Neural cell (in vitro differentiated cells): ENCODE results near the gene TIPARP. TPM values are rescaled to one million over a fixed set of nuclear protein-coding genes. Genes with fewer than 3 reads are reported as not detected.

Source experiments
- H2AFZ ChIP-seq: fragments of 200-600, 300-800 bp; sonication (generic), shearing (Covaris generic); 2 replicates; pipeline ENCODE4 v1.6.0; 2014; ENCODE audit warnings: low read depth, mild to moderate bottlenecking, antibody characterized with exemption, low read length, moderate library complexity
- H3F3A ChIP-seq: fragments of 200-600 bp; shearing (Covaris generic); 2 replicates; pipeline ENCODE4 v1.6.1; 2016; ENCODE audit warnings: mild to moderate bottlenecking, moderate library complexity, mixed read lengths, antibody characterized with exemption, low read length; ENCODE audit not compliant: insufficient read depth, poor library complexity, severe bottlenecking
- H3K27ac ChIP-seq: fragments of 200-600, 300-800 bp; sonication (generic), shearing (Covaris generic); 2 replicates; pipeline ENCODE4 v1.5.1; 2014; ENCODE audit warnings: mild to moderate bottlenecking, low read length, moderate library complexity
- H3K27me3 ChIP-seq: fragments of 300-800, 200-600 bp; sonication (generic), shearing (Covaris generic); 2 replicates; pipeline ENCODE4 v1.6.0; 2014; ENCODE audit warnings: mild to moderate bottlenecking, low read depth, low read length, moderate library complexity; ENCODE audit not compliant: insufficient read depth
- H3K36me3 ChIP-seq: fragments of 300-800, 200-600 bp; sonication (generic), shearing (Covaris generic); 2 replicates; pipeline ENCODE4 v1.5.1; 2014; ENCODE audit warnings: mild to moderate bottlenecking, antibody characterized with exemption, low read length, moderate library complexity; ENCODE audit not compliant: insufficient read depth
- H3K4me2 ChIP-seq: fragments of 300-800, 200-600 bp; sonication (generic), shearing (Covaris generic); 2 replicates; pipeline ENCODE4 v1.6.0; 2014; ENCODE audit warnings: mild to moderate bottlenecking, low read length
- H3K4me3 ChIP-seq: fragments of 300-800, 200-600 bp; sonication (generic), shearing (Covaris generic); 2 replicates; pipeline ENCODE4 v1.5.1; 2014; ENCODE audit warnings: mild to moderate bottlenecking, low read length, moderate library complexity
- H3K79me2 ChIP-seq: fragments of 200-600 bp; shearing (Covaris generic); replicated peaks from 2 replicates; pipeline ENCODE4 v1.6.0; 2014; ENCODE audit warnings: mild to moderate bottlenecking, low read length, moderate library complexity; ENCODE audit not compliant: insufficient read depth
- H3K9ac ChIP-seq: fragments of 300-800, 200-600 bp; sonication (generic), shearing (Covaris generic); 2 replicates; pipeline ENCODE4 v1.6.1; 2016; ENCODE audit warnings: mild to moderate bottlenecking, low read length, mixed read lengths
- H3K9me2 ChIP-seq: fragments of 200-600 bp; shearing (Covaris generic); 2 replicates; pipeline ENCODE4 v1.6.1; 2016; ENCODE audit warnings: mild to moderate bottlenecking, low read length, mixed read lengths; ENCODE audit not compliant: insufficient read depth
- H3K9me3 ChIP-seq: fragments of 200-600, 300-800 bp; sonication (generic), shearing (Covaris generic); 2 replicates; pipeline ENCODE4 v1.6.1; 2016; ENCODE audit warnings: mild to moderate bottlenecking, mixed run types, low read length, moderate library complexity, mixed read lengths
- H4K20me1 ChIP-seq: fragments of 200-600 bp; shearing (Covaris generic); 2 replicates; pipeline ENCODE4 v1.6.1; 2016; ENCODE audit warnings: mild to moderate bottlenecking, mixed run types; ENCODE audit not compliant: insufficient read depth
- EP300 ChIP-seq: fragments of 450-650 bp; conservative IDR thresholded peaks from 2 replicates; pipeline ENCODE4 v1.6.1; 2014; ENCODE audit warnings: antibody characterized with exemption, mild to moderate bottlenecking, moderate library complexity; ENCODE audit not compliant: poor library complexity, severe bottlenecking
- EZH2 ChIP-seq: fragments of 200-600, 300-800 bp; shearing (Covaris generic), sonication (generic); IDR thresholded peaks from 2 replicates; pipeline ENCODE4 v1.6.1; 2014; ENCODE audit warnings: antibody characterized with exemption, low read length, borderline replicate concordance, mild to moderate bottlenecking; ENCODE audit not compliant: insufficient read depth, poor library complexity, severe bottlenecking
- MXI1 ChIP-seq: fragments of 450-650 bp; conservative IDR thresholded peaks from 2 replicates; pipeline ENCODE4 v1.6.1; 2014; ENCODE audit warnings: antibody characterized with exemption, mild to moderate bottlenecking; ENCODE audit not compliant: poor library complexity, severe bottlenecking
- POLR2AphosphoS5 ChIP-seq: IDR thresholded peaks from 2 replicates; pipeline ENCODE4 v1.6.1; 2012
- RAD21 ChIP-seq: fragments of 450-650 bp; conservative IDR thresholded peaks from 2 replicates; pipeline ENCODE4 v1.6.1; 2014; ENCODE audit warnings: antibody characterized with exemption, mild to moderate bottlenecking, moderate library complexity
- SMC3 ChIP-seq: fragments of 450-650 bp; conservative IDR thresholded peaks from 2 replicates; pipeline ENCODE4 v1.6.1; 2014; ENCODE audit warnings: antibody characterized with exemption, mild to moderate bottlenecking, moderate library complexity; ENCODE audit not compliant: poor library complexity
- TAF1 ChIP-seq: IDR thresholded peaks from 2 replicates; pipeline ENCODE4 v1.6.1; 2012; ENCODE audit warnings: low read depth
- polyA plus RNA-seq: library from polyadenylated mRNA; depleted of rRNA; stranded (reverse); fragments of >200 nt; gene quantifications from 2 replicates; pipeline ENCODE4 v1.2.3, GENCODE V29; 2014
- TF ChIP-seq, protein P1 (sequence below): IDR thresholded peaks from 2 replicates; pipeline ENCODE4 v1.6.1; 2012; ENCODE audit warnings: borderline replicate concordance
- TF ChIP-seq, protein P2 (sequence below): fragments of 450-650 bp; IDR thresholded peaks from 2 replicates; pipeline ENCODE4 v1.5.1; 2014; ENCODE audit warnings: antibody characterized with exemption, mild to moderate bottlenecking, moderate library complexity; ENCODE audit not compliant: poor library complexity, severe bottlenecking

TIPARP gene
- polyA plus RNA-seq, 1 donor from 2014 or later: 5.4 TPM

DNA sequence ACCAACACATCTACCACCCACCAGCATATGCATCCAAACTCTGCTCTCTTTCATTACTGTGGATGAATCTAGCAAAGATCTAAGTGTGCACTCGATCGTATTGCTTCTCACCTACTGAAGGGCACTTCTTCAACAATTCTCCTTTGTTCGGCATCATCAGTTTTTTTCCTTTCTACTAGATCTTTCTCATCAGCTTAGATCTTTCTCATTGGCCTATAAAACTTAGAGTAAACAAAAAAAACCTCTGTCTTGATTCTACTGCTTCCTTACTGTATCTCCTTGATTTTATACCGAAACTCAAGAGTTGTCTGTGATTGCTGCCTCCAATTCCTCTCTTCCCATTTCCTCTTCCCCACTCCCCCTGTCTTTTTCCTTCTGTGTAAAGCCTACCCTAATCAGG, 36.1 kb upstream of the TIPARP start:
- no peaks in the 10 kb centered on the region for H3F3A ChIP-seq
- H3K79me2 ChIP-seq: no peaks in the 10 kb centered on the region

DNA sequence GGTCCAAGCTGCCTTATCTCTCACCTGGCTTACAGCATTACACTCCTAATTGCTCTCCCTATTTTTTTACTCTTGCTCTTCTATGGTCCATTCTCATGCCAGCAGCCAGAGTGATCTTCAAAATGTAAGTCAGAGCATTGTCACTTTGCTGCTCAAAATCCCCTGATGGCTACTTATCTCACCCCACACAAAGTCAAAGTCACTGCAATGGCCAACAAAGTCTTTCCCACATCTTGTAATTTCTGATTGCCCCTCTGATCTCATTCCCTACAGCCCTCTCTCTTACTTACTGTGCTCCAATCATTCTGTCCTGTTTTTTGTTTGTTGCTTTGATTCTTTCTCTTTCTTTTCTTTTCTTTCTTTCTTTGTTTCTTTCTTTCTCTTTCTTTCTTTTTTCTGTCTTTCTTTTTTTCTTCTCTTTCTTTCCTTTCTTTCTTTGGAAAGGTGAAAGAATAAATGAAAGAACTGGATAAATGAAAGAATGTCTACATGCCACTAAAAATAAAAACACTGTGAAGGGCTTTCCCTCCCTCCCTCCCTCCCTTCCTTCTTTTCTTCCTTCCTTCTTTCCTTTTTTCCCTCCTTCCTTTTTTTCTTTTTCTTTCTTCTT, 34.9 kb upstream of the TIPARP start:
- Histone ChIP-seq H3K9me2 (no peaks in the 10 kb centered on the region), H3K36me3 (no peaks in the 10 kb centered on the region), H3K9ac (no peak overlapping the region), H3K27ac (no peak overlapping the region), H3K27me3 (no peaks in the 10 kb centered on the region), H3K4me2 (no peak overlapping the region), H4K20me1 (no peaks in the 10 kb centered on the region), H2AFZ (no peak overlapping the region), H3K79me2 (no peaks in the 10 kb centered on the region), H3K9me3 (no peaks in the 10 kb centered on the region), H3F3A (no peaks in the 10 kb centered on the region), H3K4me3 (no peak overlapping the region)
- TF ChIP-seq MXI1: no peak
- TF ChIP-seq POLR2AphosphoS5: no peak
- TF ChIP-seq, protein P1, sequence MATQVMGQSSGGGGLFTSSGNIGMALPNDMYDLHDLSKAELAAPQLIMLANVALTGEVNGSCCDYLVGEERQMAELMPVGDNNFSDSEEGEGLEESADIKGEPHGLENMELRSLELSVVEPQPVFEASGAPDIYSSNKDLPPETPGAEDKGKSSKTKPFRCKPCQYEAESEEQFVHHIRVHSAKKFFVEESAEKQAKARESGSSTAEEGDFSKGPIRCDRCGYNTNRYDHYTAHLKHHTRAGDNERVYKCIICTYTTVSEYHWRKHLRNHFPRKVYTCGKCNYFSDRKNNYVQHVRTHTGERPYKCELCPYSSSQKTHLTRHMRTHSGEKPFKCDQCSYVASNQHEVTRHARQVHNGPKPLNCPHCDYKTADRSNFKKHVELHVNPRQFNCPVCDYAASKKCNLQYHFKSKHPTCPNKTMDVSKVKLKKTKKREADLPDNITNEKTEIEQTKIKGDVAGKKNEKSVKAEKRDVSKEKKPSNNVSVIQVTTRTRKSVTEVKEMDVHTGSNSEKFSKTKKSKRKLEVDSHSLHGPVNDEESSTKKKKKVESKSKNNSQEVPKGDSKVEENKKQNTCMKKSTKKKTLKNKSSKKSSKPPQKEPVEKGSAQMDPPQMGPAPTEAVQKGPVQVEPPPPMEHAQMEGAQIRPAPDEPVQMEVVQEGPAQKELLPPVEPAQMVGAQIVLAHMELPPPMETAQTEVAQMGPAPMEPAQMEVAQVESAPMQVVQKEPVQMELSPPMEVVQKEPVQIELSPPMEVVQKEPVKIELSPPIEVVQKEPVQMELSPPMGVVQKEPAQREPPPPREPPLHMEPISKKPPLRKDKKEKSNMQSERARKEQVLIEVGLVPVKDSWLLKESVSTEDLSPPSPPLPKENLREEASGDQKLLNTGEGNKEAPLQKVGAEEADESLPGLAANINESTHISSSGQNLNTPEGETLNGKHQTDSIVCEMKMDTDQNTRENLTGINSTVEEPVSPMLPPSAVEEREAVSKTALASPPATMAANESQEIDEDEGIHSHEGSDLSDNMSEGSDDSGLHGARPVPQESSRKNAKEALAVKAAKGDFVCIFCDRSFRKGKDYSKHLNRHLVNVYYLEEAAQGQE: no peak

More for the DNA sequence above, 36.1 kb upstream of the TIPARP start:
- H3K9me2 ChIP-seq: no peaks in the 10 kb centered on the region
- TF ChIP-seq MXI1: no peak
- no peak for TF ChIP-seq RAD21
- TF ChIP-seq, protein P2, sequence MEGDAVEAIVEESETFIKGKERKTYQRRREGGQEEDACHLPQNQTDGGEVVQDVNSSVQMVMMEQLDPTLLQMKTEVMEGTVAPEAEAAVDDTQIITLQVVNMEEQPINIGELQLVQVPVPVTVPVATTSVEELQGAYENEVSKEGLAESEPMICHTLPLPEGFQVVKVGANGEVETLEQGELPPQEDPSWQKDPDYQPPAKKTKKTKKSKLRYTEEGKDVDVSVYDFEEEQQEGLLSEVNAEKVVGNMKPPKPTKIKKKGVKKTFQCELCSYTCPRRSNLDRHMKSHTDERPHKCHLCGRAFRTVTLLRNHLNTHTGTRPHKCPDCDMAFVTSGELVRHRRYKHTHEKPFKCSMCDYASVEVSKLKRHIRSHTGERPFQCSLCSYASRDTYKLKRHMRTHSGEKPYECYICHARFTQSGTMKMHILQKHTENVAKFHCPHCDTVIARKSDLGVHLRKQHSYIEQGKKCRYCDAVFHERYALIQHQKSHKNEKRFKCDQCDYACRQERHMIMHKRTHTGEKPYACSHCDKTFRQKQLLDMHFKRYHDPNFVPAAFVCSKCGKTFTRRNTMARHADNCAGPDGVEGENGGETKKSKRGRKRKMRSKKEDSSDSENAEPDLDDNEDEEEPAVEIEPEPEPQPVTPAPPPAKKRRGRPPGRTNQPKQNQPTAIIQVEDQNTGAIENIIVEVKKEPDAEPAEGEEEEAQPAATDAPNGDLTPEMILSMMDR: no peak
- TF ChIP-seq EP300: no peak
- TF ChIP-seq, protein P1: no peak
- no peak for TF ChIP-seq SMC3
- TF ChIP-seq TAF1: no peak
- no peak for TF ChIP-seq EZH2
- no peak for TF ChIP-seq POLR2AphosphoS5
- H3K36me3 ChIP-seq: no peaks in the 10 kb centered on the region
- H3K9me3 ChIP-seq: no peaks in the 10 kb centered on the region
- no peak overlapping the region for H3K4me2 ChIP-seq
- no peak overlapping the region for H3K27ac ChIP-seq
- no peaks in the 10 kb centered on the region for H4K20me1 ChIP-seq
- no peak overlapping the region for H3K9ac ChIP-seq
- H3K27me3 ChIP-seq: no peaks in the 10 kb centered on the region
- no peak overlapping the region for H2AFZ ChIP-seq
- H3K4me3 ChIP-seq: no peak overlapping the region
